IMR-90 (cell line): ENCODE results near the gene PRELP. TPM values are rescaled to one million over a fixed set of nuclear protein-coding genes. Genes with fewer than 3 reads are reported as not detected.

ENCODE experiments used
- ATAC-seq: fragments of 200-7000 bp; cut with Tn5 transposase; 2 replicates; pipeline ENCODE4 v1.9.1; 2020; ENCODE audit warnings: low read depth, mild to moderate bottlenecking, moderate library complexity
- BruUV-seq: library from RNA; stranded (reverse); fragments of 400-500 nt; replicated peaks from 2 replicates; lab custom pipeline; 2021; lab: Mats Ljungman, UMichigan
- CTCF ChIA-PET: fragments of 300-600 bp; formaldehyde crosslinking; extraction: SDS; loops from one replicate; lab custom pipeline; 2021; ENCODE audit warnings: antibody characterized with exemption; lab: Yijun Ruan, JAX
- POLR2A ChIA-PET: fragments of 300-600 bp; sonication (Branson Sonifier 250); formaldehyde crosslinking; loops from one replicate; lab custom pipeline; 2022; ENCODE audit warnings: antibody characterized with exemption; ENCODE audit not compliant: unreplicated experiment; lab: Charles Lee
- DNase-seq: peaks from one replicate; pipeline ENCODE4 v3.0.0; 2013
- H2AFZ ChIP-seq: replicated peaks from 2 replicates; pipeline ENCODE3; 2013; ENCODE audit warnings: low read length, mild to moderate bottlenecking; ENCODE audit not compliant: poor library complexity
- H2AK5ac ChIP-seq: 2 replicates; pipeline ENCODE4 v1.6.1; 2013; ENCODE audit warnings: low read depth, low read length, inconsistent platforms
- H2AK9ac ChIP-seq: replicated peaks from 2 replicates; pipeline ENCODE3; 2013; ENCODE audit warnings: mild to moderate bottlenecking, low read depth, low read length, moderate library complexity; ENCODE audit not compliant: poor library complexity
- H2BK120ac ChIP-seq: 2 replicates; pipeline ENCODE4 v1.6.1; 2013; ENCODE audit warnings: low read depth, low read length, inconsistent platforms
- H2BK15ac ChIP-seq: 3 replicates; pipeline ENCODE4 v1.6.1; 2013; ENCODE audit warnings: low read depth, low read length, inconsistent platforms
- H2BK20ac ChIP-seq: 2 replicates; pipeline ENCODE4 v1.6.1; 2013; ENCODE audit warnings: low read depth, mild to moderate bottlenecking, inconsistent platforms, low read length, moderate library complexity
- H2BK5ac ChIP-seq: 2 replicates; pipeline ENCODE4 v1.6.1; 2013; ENCODE audit warnings: mild to moderate bottlenecking, low read depth, low read length, inconsistent platforms; ENCODE audit not compliant: poor library complexity, severe bottlenecking
- H3K14ac ChIP-seq: replicated peaks from 2 replicates; pipeline ENCODE4 v1.6.1; 2013; ENCODE audit warnings: low read depth, low read length, inconsistent platforms
- H3K18ac ChIP-seq: 2 replicates; pipeline ENCODE4 v1.6.1; 2013; ENCODE audit warnings: low read depth, low read length, control low read depth
- H3K23ac ChIP-seq: 2 replicates; pipeline ENCODE4 v1.6.1; 2013; ENCODE audit warnings: low read depth, low read length, inconsistent platforms
- H3K27ac ChIP-seq: 2 replicates; pipeline ENCODE4 v1.5.1; 2013; ENCODE audit warnings: mild to moderate bottlenecking, control low read depth, low read length; ENCODE audit not compliant: insufficient read depth
- H3K27me3 ChIP-seq: 2 replicates; pipeline ENCODE4 v1.6.1; 2013; ENCODE audit warnings: low read length; ENCODE audit not compliant: control insufficient read depth, insufficient read depth
- H3K36me3 ChIP-seq: 2 replicates; pipeline ENCODE4 v1.6.1; 2013; ENCODE audit warnings: low read length, mixed read lengths; ENCODE audit not compliant: control insufficient read depth, insufficient read depth
- H3K4ac ChIP-seq: 2 replicates; pipeline ENCODE4 v1.6.1; 2013; ENCODE audit warnings: low read depth, low read length, inconsistent platforms
- H3K4me1 ChIP-seq: 2 replicates; pipeline ENCODE4 v1.6.1; 2013; ENCODE audit warnings: low read length, mixed read lengths; ENCODE audit not compliant: control insufficient read depth, insufficient read depth
- H3K4me2 ChIP-seq: 2 replicates; pipeline ENCODE4 v1.6.1; 2013; ENCODE audit warnings: low read depth, mild to moderate bottlenecking, control low read depth, low read length, moderate library complexity
- H3K4me3 ChIP-seq: 2 replicates; pipeline ENCODE4 v1.5.1; 2013; ENCODE audit warnings: low read depth, mild to moderate bottlenecking, control low read depth, low read length, moderate library complexity; ENCODE audit not compliant: insufficient read depth
- H3K56ac ChIP-seq: 2 replicates; pipeline ENCODE4 v1.6.1; 2013; ENCODE audit warnings: low read length, inconsistent platforms; ENCODE audit not compliant: insufficient read depth; ENCODE audit errors: extremely low read depth
- H3K79me1 ChIP-seq, 2 experiments: 2 replicates each; pipeline ENCODE4 v1.6.1; 2013; ENCODE audit warnings: low read length in 2 of 2, inconsistent platforms in 1 of 2, low read depth in 1 of 2
- H3K9ac ChIP-seq: 2 replicates; pipeline ENCODE4 v1.6.1; 2013; ENCODE audit warnings: low read depth, low read length, control low read depth
- H3K9me1 ChIP-seq: 2 replicates; pipeline ENCODE4 v1.6.1; 2013; ENCODE audit warnings: low read length, inconsistent platforms; ENCODE audit not compliant: insufficient read depth
- H3K9me3 ChIP-seq: 2 replicates; pipeline ENCODE4 v1.6.1; 2013; ENCODE audit warnings: low read length; ENCODE audit not compliant: control insufficient read depth, insufficient read depth
- H4K20me1 ChIP-seq: 2 replicates; pipeline ENCODE4 v1.6.1; 2013; ENCODE audit warnings: low read length, inconsistent platforms; ENCODE audit not compliant: insufficient read depth
- H4K5ac ChIP-seq: 2 replicates; pipeline ENCODE4 v1.6.1; 2013; ENCODE audit warnings: mild to moderate bottlenecking, low read depth, low read length, control low read depth
- H4K8ac ChIP-seq, 2 experiments: 2 replicates each; pipeline ENCODE4 v1.6.1; 2013; ENCODE audit warnings: low read depth in 2 of 2, low read length in 2 of 2, control low read depth in 1 of 2, inconsistent platforms in 1 of 2
- H4K91ac ChIP-seq: 2 replicates; pipeline ENCODE4 v1.6.1; 2013; ENCODE audit warnings: low read depth, low read length, inconsistent platforms; ENCODE audit not compliant: insufficient read depth
- BHLHE40 ChIP-seq: fragments of 150-350 bp; IDR thresholded peaks from 2 replicates; pipeline ENCODE4 v1.6.1; 2016; ENCODE audit warnings: mild to moderate bottlenecking, low read depth, low read length
- CEBPB ChIP-seq: IDR thresholded peaks from 2 replicates; pipeline ENCODE4 v1.6.1; 2012; ENCODE audit warnings: low read depth, low read length, improper control_type of control experiment
- CHD1 ChIP-seq: IDR thresholded peaks from 2 replicates; pipeline ENCODE4 v1.6.1; 2012; ENCODE audit warnings: low read depth, low read length, improper control_type of control experiment
- CTCF ChIP-seq: conservative IDR thresholded peaks from 2 replicates; pipeline ENCODE4 v1.5.1; 2012; ENCODE audit warnings: mild to moderate bottlenecking, low read depth, low read length, improper control_type of control experiment
- ELK1 ChIP-seq: fragments of 150-350 bp; IDR thresholded peaks from 2 replicates; pipeline ENCODE4 v1.6.1; 2016; ENCODE audit warnings: low read depth, mild to moderate bottlenecking, low read length, moderate library complexity, borderline replicate concordance
- FOS ChIP-seq: fragments of 150-350 bp; IDR thresholded peaks from 2 replicates; pipeline ENCODE4 v1.6.1; 2016; ENCODE audit warnings: low read depth, low read length
- MAFK ChIP-seq: IDR thresholded peaks from 2 replicates; pipeline ENCODE4 v1.6.1; 2012; ENCODE audit warnings: low read depth, low read length, improper control_type of control experiment
- MAZ ChIP-seq: IDR thresholded peaks from 2 replicates; pipeline ENCODE4 v1.6.1; 2012; ENCODE audit warnings: low read depth, mild to moderate bottlenecking, low read length, improper control_type of control experiment, moderate library complexity, borderline replicate concordance
- MXI1 ChIP-seq: IDR thresholded peaks from 2 replicates; pipeline ENCODE4 v1.6.1; 2012; ENCODE audit warnings: low read depth, mild to moderate bottlenecking, low read length, moderate library complexity, borderline replicate concordance
- NFE2L2 ChIP-seq: fragments of 150-350 bp; IDR thresholded peaks from 2 replicates; pipeline ENCODE4 v1.6.1; 2016; ENCODE audit warnings: low read depth, mild to moderate bottlenecking, low read length
- POLR2A ChIP-seq: IDR thresholded peaks from 2 replicates; pipeline ENCODE4 v1.6.1; 2012; ENCODE audit warnings: mild to moderate bottlenecking, low read depth, low read length
- RAD21 ChIP-seq: IDR thresholded peaks from 2 replicates; pipeline ENCODE4 v1.6.1; 2012; ENCODE audit warnings: low read length, improper control_type of control experiment
- RCOR1 ChIP-seq: IDR thresholded peaks from 2 replicates; pipeline ENCODE4 v1.6.1; 2012; ENCODE audit warnings: mild to moderate bottlenecking, low read length, improper control_type of control experiment; ENCODE audit not compliant: insufficient replicate concordance
- RFX5 ChIP-seq: IDR thresholded peaks from 2 replicates; pipeline ENCODE4 v1.8.0; 2012; ENCODE audit warnings: low read depth, mild to moderate bottlenecking, low read length, moderate library complexity
- SMC3 ChIP-seq: fragments of 150-350 bp; IDR thresholded peaks from 2 replicates; pipeline ENCODE4 v1.6.1; 2016; ENCODE audit warnings: low read depth, mild to moderate bottlenecking, antibody characterized with exemption, low read length, moderate library complexity
- USF2 ChIP-seq: fragments of 150-350 bp; IDR thresholded peaks from 2 replicates; pipeline ENCODE4 v1.6.1; 2017; ENCODE audit warnings: mild to moderate bottlenecking, antibody characterized with exemption, low read length, low read depth
- WGBS, 2 experiments: methylation state at CpG; one replicate each; pipeline versions ENCODE4 v1.1.5 to v1.1.7; 2013; ENCODE audit warnings: missing lambda C conversion rate in 2 of 2; ENCODE audit not compliant: insufficient read length in 1 of 2; ENCODE audit errors: extremely low coverage in 2 of 2; 5-methylcytosine and 5-hydroxymethylcytosine counted together
- dilution Hi-C: fragments of 300-500 bp; cut with HindIII; formaldehyde crosslinking; loops from one replicate; pipeline ENCODE4 v1.14.3; 2018; ENCODE audit warnings: low sequenced_read_pairs; ENCODE audit not compliant: unreplicated experiment
- in situ Hi-C: fragments of 300-500 bp; cut with MboI; formaldehyde crosslinking; loops from 3 replicates; pipeline ENCODE4 v1.14.3; 2019; ENCODE audit warnings: low sequenced_read_pairs, inconsistent platforms, mixed read lengths
- intact Hi-C: fragments of 100-400 bp; cut with micrococcal nuclease; formaldehyde crosslinking; loops from 2 replicates; pipeline ENCODE4 v1.10.0; 2022
- polyA plus RNA-seq, 3 experiments: library from polyadenylated mRNA; depleted of rRNA; stranded (reverse); fragments of >200 nt; gene quantifications; 2 replicates each; pipeline ENCODE4 v1.2.3, GENCODE V29; 2012; ENCODE audit warnings: low replicate concordance in 1 of 3
- total RNA-seq: library from RNA; depleted of rRNA; stranded (reverse); fragments of >200 nt; gene quantifications from 2 replicates; pipeline ENCODE4 v1.2.3, GENCODE V29; 2012

PRELP gene
- total and polyA plus RNA-seq, 2 of the 4 experiments (the other 2 are of a cell fraction), result 0.56 TPM; not detected in 1

- no TSS peak for BruUV-seq
- Histone ChIP-seq H2AK9ac (no peak overlapping the region), H2BK15ac (no peak overlapping the region), H3K14ac (no peak overlapping the region), H3K36me3 (no peaks in the 10 kb centered on the region), H2BK20ac (no peak overlapping the region), H2BK5ac (no peak overlapping the region), H4K91ac (no peak overlapping the region), H3K23ac (no peak overlapping the region), H3K9me1 (peaks cover under 1% of the 10 kb centered on the region; the same call in 1 of the 2 replicates), H3K9me3 (no peaks in the 10 kb centered on the region), H4K20me1 (no peaks in the 10 kb centered on the region), H3K27me3 (peaks cover 15% of the 10 kb centered on the region), H3K4ac (no peak overlapping the region), H3K56ac (no peak overlapping the region), H3K18ac (no peak overlapping the region), H3K27ac (no peak overlapping the region), H2AFZ (no peak overlapping the region), H3K79me1 (no peaks in the 10 kb centered on the region), H3K9ac (no peak overlapping the region), H2AK5ac (no peak overlapping the region), H2BK120ac (no peak overlapping the region), H4K5ac (no peak overlapping the region), H3K4me3 (no peak overlapping the region), H3K4me1 (peaks cover 8% of the 10 kb centered on the region), H3K4me2 (no peak overlapping the region), H4K8ac (no peak overlapping the region)
- dilution Hi-C loops (no loop called here), intact Hi-C loops (no loop called here), in situ Hi-C loops (no loop called here)
- WGBS, 2 experiments, result no CpG with 5 or more reads among the region's 6 CpGs
- DNase-seq (no peak), ATAC-seq (no peak)
- TF ChIP-seq MAFK, result no peak
- no peak for TF ChIP-seq NFE2L2
- no peak for TF ChIP-seq MXI1
- no peak for TF ChIP-seq RAD21
- TF ChIP-seq USF2, result no peak
- no peak for TF ChIP-seq RFX5
- no peak for TF ChIP-seq CTCF
- no peak for TF ChIP-seq FOS
- no peak for TF ChIP-seq CEBPB
- TF ChIP-seq ELK1, result no peak
- TF ChIP-seq SMC3, result no peak
- TF ChIP-seq BHLHE40, result no peak
- no peak for TF ChIP-seq MAZ
- TF ChIP-seq CHD1, result no peak
- no peak for TF ChIP-seq POLR2A
- no peak for TF ChIP-seq RCOR1
- ChIA-PET POLR2A (no interaction called here), CTCF (no interaction called here)
These were observed 3.8 kb upstream of the PRELP start for GRCh38 chr1:203471841-203472240.
